Measurements from ENCODE around the gene KRTAP29-1. TPM values are rescaled to one million over a fixed set of nuclear protein-coding genes. Genes with fewer than 3 reads are reported as not detected.
"Not testable (repeated sequence)": the region's sequence is repeated elsewhere in the genome, so short reads cannot be mapped to it uniquely, and the experiment has no call there.

Gene KRTAP29-1
- total RNA-seq, 1 donor from 2014 or later, result not detected

DNA sequence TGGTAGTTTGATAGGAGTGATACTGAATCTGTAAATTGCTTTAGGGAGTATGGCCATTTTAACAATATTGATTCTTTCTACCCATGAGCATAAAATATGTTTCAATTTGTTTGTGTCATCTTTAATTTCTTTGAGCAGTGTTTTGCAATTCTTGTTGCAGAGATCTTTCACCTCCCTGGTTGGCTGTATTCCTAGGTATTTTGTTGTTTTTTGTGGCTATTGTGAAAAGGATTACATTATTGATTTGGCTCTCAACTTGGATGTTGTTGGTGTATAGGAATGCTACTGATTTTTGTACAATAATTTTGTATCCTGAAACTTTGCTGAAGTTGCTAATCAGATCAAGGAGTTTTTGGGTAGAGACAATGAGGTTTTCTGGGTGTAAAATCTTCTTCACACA, 44.2 kb downstream of the KRTAP29-1 start:
- ATAC-seq (ENCODE audit: poor library complexity), result no peak
- intact Hi-C loops (cut with DNase I), result no loop called here

DNA sequence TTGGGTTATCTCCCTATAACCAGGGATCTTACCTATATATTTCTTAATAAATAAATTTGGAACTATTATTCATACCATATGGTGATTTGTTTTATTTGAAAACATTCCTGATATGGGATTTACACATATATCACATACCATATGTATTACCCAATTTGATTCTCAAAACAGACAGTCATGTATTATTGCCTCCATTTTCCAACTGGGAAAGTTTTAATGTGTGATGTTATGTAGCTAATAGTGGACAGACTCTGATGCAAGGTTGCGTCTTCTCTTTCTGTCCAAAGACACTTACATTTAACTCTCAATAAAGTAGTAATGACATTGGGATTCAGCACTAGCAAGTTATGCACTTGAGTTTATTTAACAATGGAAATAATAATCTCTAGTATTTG, 46.4 kb downstream of the KRTAP29-1 start:
- ATAC-seq (ENCODE audit: poor library complexity), result no peak
- intact Hi-C loops (cut with DNase I), result no loop called here
- DNase-seq, result no peak

More for the DNA sequence above, 44.2 kb downstream of the KRTAP29-1 start:
- DNase-seq, result no peak

GRCh38 chr17:41255381-41256290, 47.0 kb downstream of the KRTAP29-1 start, which contains the start of gene KRTAP9-9:
Gene KRTAP9-9 (plus strand): TSS chr17:41255384.
- intact Hi-C loops (cut with DNase I); ATAC-seq (ENCODE audit: poor library complexity); DNase-seq: not testable (repeated sequence)

DNA sequence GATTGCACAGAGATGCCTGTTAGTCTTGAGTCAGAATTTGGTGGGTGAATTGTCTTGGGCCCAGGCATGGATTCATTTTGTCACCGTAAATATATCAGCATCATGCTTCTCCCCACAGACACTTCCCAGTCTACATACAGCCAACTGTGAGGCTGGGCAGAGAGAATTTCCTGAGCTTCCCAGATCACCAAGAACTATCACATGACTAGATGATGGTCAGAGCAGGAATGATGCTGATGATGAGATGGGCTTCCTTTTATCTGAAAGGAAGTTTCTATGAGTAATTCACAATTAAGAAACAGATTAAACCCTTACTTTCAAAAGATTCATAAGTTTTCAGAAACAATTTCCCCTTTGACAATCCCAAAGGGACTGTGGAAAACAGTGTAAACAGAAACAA, 47.8 kb downstream of the KRTAP29-1 start:
- DNase-seq (no peak), ATAC-seq (ENCODE audit: poor library complexity) (no peak)
- intact Hi-C loops (cut with DNase I), result no loop called here

Other genes with a start within 250 kb of the KRTAP29-1 start
- gene KRTAP2-2, start 247.6 kb downstream of the KRTAP29-1 start, total RNA-seq, result not detected
- gene KRTAP2-3, start 242.7 kb downstream of the KRTAP29-1 start, total RNA-seq, result not detected
- not detected for gene KRTAP2-4, start 237.0 kb downstream of the KRTAP29-1 start, total RNA-seq
- not detected for gene KRTAP4-7, start 218.7 kb downstream of the KRTAP29-1 start, total RNA-seq
- not detected for gene KRTAP4-8, start 204.7 kb downstream of the KRTAP29-1 start, total RNA-seq
- not detected for gene KRTAP4-16, start 200.6 kb downstream of the KRTAP29-1 start, total RNA-seq
- gene KRTAP4-9, start 197.5 kb downstream of the KRTAP29-1 start, total RNA-seq, result not detected
- gene KRTAP4-11, start 184.5 kb downstream of the KRTAP29-1 start, total RNA-seq, result not detected
- gene KRTAP4-12, start 178.7 kb downstream of the KRTAP29-1 start, total RNA-seq, result not detected
- not detected for gene KRTAP4-6, start 162.3 kb downstream of the KRTAP29-1 start, total RNA-seq
- gene KRTAP4-5, start 153.0 kb downstream of the KRTAP29-1 start, total RNA-seq, result not detected
- gene KRTAP4-4, start 142.1 kb downstream of the KRTAP29-1 start, total RNA-seq, result not detected
- not detected for gene KRTAP4-3, start 134.6 kb downstream of the KRTAP29-1 start, total RNA-seq
- gene KRTAP4-2, start 124.6 kb downstream of the KRTAP29-1 start, total RNA-seq, result not detected
- not detected for gene KRTAP4-1, start 117.9 kb downstream of the KRTAP29-1 start, total RNA-seq
- gene KRTAP9-1, start 113.0 kb downstream of the KRTAP29-1 start, total RNA-seq, result not detected
- not detected for gene KRTAP9-2, start 76.2 kb downstream of the KRTAP29-1 start, total RNA-seq
- not detected for gene KRTAP9-3, start 70.4 kb downstream of the KRTAP29-1 start, total RNA-seq
- not detected for gene KRTAP9-8, start 64.9 kb downstream of the KRTAP29-1 start, total RNA-seq
- not detected for gene KRTAP9-4, start 53.2 kb downstream of the KRTAP29-1 start, total RNA-seq
- not detected for gene KRTAP9-9, start 47.5 kb downstream of the KRTAP29-1 start, total RNA-seq
- not detected for gene KRTAP9-6, start 37.5 kb downstream of the KRTAP29-1 start, total RNA-seq
- not detected for gene KRTAP9-7, start 27.2 kb downstream of the KRTAP29-1 start, total RNA-seq
- gene KRTAP16-1, start 6.5 kb upstream of the KRTAP29-1 start, total RNA-seq, result not detected
- gene KRTAP17-1, start 12.9 kb upstream of the KRTAP29-1 start, total RNA-seq, result not detected
- not detected for gene KRT33A, start 48.0 kb upstream of the KRTAP29-1 start, total RNA-seq
- gene KRT33B, start 67.0 kb upstream of the KRTAP29-1 start, total RNA-seq, result not detected
- not detected for gene KRT34, start 79.5 kb upstream of the KRTAP29-1 start, total RNA-seq
- gene KRT31, start 94.8 kb upstream of the KRTAP29-1 start, total RNA-seq, result not detected
- gene KRT37, start 121.7 kb upstream of the KRTAP29-1 start, total RNA-seq, result not detected
- gene KRT38, start 138.1 kb upstream of the KRTAP29-1 start, total RNA-seq, result not detected
- gene KRT32, start 164.5 kb upstream of the KRTAP29-1 start, total RNA-seq, result not detected
- not detected for gene KRT35, start 178.3 kb upstream of the KRTAP29-1 start, total RNA-seq
- not detected for gene KRT36, start 187.1 kb upstream of the KRTAP29-1 start, total RNA-seq
- not detected for gene KRT13, start 202.8 kb upstream of the KRTAP29-1 start, total RNA-seq
- gene KRT15, start 216.0 kb upstream of the KRTAP29-1 start, total RNA-seq, result not detected
- 0.46 TPM for gene KRT19, start 225.5 kb upstream of the KRTAP29-1 start, total RNA-seq

Data from Right ventricle myocardium superior (tissue), 1 donor.